Activated T-helper 17 cell treated with anti-CD3 and anti-CD28 coated beads, Interleukin-2, amount 50 U/mL, for 72 hours (primary cell): ENCODE measurements around the gene MYO9A. TPM values are rescaled to one million over a fixed set of nuclear protein-coding genes. Genes with fewer than 3 reads are reported as not detected.
A peak's percentile ranks its signal among the peaks of the same experiment; 100 is the strongest.

Source experiments
- ATAC-seq: fragments of 150-1000 bp; cut with Tn5 transposase; replicated peaks from 2 replicates; pipeline ENCODE4 v1.10.0; 2021; ENCODE audit warnings: mild to moderate bottlenecking, moderate library complexity
- H3K27ac Mint-ChIP-seq: one replicate; pipeline ENCODE4 v1.8.0; 2022; ENCODE audit warnings: mixed read lengths
- H3K27me3 Mint-ChIP-seq: one replicate; pipeline ENCODE4 v1.8.0; 2022; ENCODE audit warnings: mixed read lengths
- H3K36me3 Mint-ChIP-seq: one replicate; pipeline ENCODE4 v1.8.0; 2022; ENCODE audit warnings: low read depth, mild to moderate bottlenecking, mixed read lengths
- H3K4me1 Mint-ChIP-seq: one replicate; pipeline ENCODE4 v1.8.0; 2022; ENCODE audit warnings: mixed read lengths
- H3K4me3 Mint-ChIP-seq: one replicate; pipeline ENCODE4 v1.8.0; 2022; ENCODE audit warnings: mild to moderate bottlenecking, mixed read lengths
- H3K9me3 Mint-ChIP-seq: one replicate; pipeline ENCODE4 v1.8.0; 2022; ENCODE audit warnings: mixed read lengths
- total RNA-seq, 2 donors: library from RNA; stranded (reverse); gene quantifications; one replicate each; pipeline ENCODE4 v1.2.3, GENCODE V29; 2022

MYO9A gene, protein sequence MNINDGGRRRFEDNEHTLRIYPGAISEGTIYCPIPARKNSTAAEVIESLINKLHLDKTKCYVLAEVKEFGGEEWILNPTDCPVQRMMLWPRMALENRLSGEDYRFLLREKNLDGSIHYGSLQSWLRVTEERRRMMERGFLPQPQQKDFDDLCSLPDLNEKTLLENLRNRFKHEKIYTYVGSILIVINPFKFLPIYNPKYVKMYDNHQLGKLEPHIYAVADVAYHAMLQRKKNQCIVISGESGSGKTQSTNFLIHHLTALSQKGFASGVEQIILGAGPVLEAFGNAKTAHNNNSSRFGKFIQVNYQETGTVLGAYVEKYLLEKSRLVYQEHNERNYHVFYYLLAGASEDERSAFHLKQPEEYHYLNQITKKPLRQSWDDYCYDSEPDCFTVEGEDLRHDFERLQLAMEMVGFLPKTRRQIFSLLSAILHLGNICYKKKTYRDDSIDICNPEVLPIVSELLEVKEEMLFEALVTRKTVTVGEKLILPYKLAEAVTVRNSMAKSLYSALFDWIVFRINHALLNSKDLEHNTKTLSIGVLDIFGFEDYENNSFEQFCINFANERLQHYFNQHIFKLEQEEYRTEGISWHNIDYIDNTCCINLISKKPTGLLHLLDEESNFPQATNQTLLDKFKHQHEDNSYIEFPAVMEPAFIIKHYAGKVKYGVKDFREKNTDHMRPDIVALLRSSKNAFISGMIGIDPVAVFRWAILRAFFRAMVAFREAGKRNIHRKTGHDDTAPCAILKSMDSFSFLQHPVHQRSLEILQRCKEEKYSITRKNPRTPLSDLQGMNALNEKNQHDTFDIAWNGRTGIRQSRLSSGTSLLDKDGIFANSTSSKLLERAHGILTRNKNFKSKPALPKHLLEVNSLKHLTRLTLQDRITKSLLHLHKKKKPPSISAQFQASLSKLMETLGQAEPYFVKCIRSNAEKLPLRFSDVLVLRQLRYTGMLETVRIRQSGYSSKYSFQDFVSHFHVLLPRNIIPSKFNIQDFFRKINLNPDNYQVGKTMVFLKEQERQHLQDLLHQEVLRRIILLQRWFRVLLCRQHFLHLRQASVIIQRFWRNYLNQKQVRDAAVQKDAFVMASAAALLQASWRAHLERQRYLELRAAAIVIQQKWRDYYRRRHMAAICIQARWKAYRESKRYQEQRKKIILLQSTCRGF (N-terminal part only)
- 10 to 100 TPM; 20.5 to 29.3 TPM for total RNA-seq

DNA sequence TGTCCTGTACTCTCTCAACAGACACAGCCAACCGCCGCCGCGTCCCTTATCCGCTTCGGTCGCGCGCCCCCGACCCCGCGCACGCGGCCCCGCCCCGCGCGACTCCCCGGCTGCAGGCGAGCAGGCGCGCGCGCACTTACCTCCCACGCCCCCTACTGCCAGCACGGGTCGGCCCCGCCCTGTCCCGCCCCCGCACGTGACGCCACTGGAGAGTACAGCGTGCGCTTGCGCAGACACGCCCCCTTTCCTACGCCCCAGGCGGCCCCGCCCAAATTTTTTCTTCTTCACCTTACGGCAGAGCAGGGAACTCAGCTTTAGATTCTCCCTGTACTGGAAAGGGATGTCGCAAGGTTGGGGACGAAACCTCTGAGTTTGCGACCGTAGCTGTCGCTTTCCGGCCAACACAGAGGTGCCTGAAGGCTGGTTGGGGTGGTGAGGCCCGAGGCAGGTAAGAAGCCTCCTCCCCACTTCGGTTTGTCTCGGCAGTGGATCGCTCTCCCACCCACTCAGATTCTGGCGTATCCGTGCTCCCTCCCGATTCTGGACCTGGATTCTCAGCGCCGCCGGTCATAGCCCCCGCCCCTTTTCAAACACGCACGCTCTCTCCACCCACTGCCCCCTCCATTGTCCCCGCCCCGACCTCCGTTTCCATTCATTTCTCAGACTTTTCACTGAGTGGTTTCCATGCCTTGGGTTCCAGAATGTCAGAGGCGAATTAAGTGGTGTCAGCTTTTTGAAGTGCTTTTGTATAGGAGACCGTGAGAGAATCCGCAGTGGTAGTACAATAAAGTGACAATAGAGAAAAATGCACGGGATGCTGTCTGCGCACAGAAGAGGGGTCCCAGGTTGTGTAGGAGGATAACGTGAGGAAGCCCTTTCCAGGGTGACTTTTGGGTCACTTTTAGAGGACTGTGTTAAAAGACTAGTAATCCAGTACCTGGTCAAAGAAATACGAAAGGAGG is at the start of gene MYO9A, which contains the start of gene SENP8:
Gene MYO9A (minus strand): TSS at position 134 of the 962 bp plus-strand sequence. CDS start 71,587 bp downstream, outside the sequence.
Gene SENP8 (plus strand): TSS at position 387 of the 962 bp plus-strand sequence. CDS start 21,221 bp downstream, outside the sequence.
- Mint-ChIP-seq H3K27me3 (no peaks in the 10 kb centered on the region), H3K36me3 (peaks cover 4% of the 10 kb centered on the region), H3K4me3 (peak within 1 kb of the TSS; percentile 99), H3K4me1 (peaks cover 25% of the 10 kb centered on the region), H3K9me3 (no peaks in the 10 kb centered on the region), H3K27ac (peak within 1 kb of the TSS; percentile 98)
- ATAC-seq, result peak; percentile 74

DNA sequence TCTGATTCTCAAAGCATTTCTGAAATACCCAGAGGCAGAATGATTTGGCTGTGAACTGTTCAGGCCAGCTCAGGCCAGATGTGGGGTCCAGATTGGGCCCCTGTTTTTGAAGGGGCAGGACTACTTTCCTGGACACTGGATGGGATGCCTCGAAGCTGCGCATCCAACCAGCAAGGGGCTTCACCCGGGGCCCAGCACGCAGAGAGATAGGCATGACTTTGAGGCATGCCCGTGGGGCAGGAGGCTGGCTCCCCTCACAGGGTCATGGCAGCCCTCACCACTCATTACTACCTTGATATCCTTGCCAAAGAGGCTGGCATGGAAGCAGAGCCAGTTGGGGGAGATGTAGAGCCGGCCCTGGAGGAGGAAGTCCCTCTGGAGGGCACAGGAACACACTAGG is 49.5 kb upstream of the MYO9A start:
- Mint-ChIP-seq H3K27me3 (no peaks in the 10 kb centered on the region), H3K27ac (no peak overlapping the region), H3K4me3 (no peak overlapping the region), H3K9me3 (no peaks in the 10 kb centered on the region), H3K4me1 (no peaks in the 10 kb centered on the region), H3K36me3 (no peaks in the 10 kb centered on the region)
- no peak for ATAC-seq

DNA sequence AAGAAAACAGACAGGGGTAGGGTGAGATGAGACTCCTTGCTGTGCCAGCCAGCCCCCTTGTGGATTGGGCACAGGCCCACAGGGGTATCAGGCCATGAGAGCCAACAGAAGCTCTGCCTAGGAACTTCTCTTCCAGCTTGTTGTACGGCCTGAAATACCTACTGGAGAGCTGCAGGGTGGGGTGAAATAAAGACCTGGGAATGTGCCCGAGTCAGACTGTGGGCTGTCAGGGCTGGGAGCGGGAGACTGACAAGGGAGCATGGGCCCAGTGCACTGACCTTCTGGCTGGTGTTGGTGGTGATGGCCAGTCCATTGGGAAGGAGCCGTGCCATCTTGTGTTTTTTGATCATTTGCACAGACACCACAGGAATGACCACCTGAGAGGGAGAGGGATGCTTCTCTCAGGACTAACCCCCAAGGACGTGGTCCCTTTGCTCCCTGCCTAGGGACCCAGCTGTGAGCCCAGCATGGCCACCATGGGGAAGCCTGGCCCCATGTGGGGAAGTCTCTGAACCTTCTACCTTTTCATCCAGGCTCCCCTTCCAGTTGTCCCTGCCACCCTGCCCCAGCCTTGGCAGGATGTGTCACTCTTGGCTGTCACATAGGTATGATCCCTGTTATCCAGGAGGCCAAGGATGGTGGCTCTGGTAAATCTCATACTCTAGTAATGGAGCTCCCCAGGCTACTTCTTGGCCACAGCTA is 48.9 kb upstream of the MYO9A start:
- Mint-ChIP-seq H3K36me3 (no peaks in the 10 kb centered on the region), H3K27me3 (no peaks in the 10 kb centered on the region), H3K27ac (no peak overlapping the region), H3K9me3 (no peaks in the 10 kb centered on the region), H3K4me1 (no peaks in the 10 kb centered on the region), H3K4me3 (no peak overlapping the region)
- ATAC-seq, result no peak

DNA sequence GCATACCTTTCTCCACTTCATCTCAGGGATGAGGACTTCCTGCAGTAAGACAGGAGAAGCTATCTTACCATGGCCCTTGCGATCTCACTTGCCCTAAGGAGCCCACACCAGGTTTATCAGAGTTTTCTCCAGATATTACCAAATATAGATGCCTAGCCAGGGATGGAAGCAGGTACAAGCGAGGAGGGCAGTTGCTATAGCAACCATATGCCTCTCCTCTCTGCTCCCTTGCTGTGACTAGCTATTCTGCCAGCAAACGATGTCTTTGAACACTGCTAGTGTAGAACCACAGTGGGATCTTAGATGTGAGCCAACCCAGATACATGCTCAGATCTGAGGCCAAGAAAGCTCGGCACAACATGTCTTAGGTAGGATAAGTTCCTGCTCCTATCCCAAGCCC is 45.8 kb upstream of the MYO9A start:
- Mint-ChIP-seq H3K4me1 (no peaks in the 10 kb centered on the region), H3K27ac (no peak overlapping the region), H3K36me3 (no peaks in the 10 kb centered on the region), H3K27me3 (no peaks in the 10 kb centered on the region), H3K9me3 (no peaks in the 10 kb centered on the region), H3K4me3 (no peak overlapping the region)
- ATAC-seq, result no peak

DNA sequence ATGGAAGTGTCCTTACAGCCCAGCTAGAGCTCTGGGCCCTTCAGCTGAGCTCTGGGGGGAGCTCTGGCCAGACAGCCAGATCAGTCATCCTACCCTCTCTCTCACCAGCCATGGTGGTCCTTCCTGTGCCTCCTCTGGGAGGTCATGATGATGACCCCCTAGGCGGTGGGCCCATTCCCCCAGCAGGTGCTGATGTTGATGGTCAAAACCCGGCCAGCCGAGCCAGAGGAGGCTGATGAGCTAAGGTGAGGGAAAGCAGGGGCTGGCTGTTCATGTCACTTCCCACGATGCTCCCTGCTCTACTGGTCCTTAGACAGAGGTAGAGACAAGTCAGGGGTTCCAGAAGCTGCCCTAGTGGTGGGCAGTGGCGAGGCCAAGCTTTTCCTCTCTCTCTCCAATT is 44.6 kb upstream of the MYO9A start:
- Mint-ChIP-seq H3K27me3 (no peaks in the 10 kb centered on the region), H3K27ac (no peak overlapping the region), H3K36me3 (no peaks in the 10 kb centered on the region), H3K9me3 (no peaks in the 10 kb centered on the region), H3K4me1 (no peaks in the 10 kb centered on the region), H3K4me3 (no peak overlapping the region)
- ATAC-seq, result no peak

DNA sequence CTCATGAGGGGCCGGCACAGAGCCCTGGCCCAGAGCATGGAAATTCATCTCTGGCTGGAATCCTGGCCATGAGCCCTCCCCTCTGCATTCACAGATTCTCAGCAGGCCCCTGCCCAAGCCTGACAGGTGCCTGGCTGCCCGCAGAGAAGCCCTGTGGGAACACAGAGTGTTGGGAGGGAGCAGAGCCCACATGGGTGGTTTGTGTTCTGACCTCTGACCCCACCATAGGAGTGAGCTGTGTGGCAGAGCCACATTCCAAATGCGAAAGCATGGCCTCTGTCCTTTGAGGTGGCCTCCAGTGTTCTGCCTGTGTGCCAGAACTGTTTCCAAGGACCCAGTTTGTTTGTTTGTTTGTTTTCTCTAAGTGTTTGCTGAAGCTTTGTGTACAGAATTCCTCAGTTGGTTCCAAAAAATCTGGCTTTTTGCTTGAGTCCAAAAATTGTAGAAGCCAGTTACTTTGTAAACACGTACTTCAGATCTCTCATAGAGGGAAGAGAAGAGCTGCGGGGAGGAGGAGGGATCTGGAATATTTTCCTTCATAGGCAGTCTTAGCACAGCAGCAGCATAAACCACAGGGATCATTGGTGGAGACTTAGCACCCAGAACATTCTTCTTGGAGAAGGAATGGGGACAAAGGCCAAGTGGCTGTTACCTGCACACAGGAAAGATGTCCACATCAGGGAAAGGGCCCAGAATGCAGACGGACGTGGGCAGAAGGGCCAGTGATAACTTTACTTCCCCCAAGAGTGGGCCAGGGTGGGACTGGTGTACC is 43.6 kb upstream of the MYO9A start:
- Mint-ChIP-seq H3K4me1 (no peaks in the 10 kb centered on the region), H3K27ac (no peak overlapping the region), H3K27me3 (no peaks in the 10 kb centered on the region), H3K9me3 (no peaks in the 10 kb centered on the region), H3K36me3 (no peaks in the 10 kb centered on the region), H3K4me3 (no peak overlapping the region)
- no peak for ATAC-seq

DNA sequence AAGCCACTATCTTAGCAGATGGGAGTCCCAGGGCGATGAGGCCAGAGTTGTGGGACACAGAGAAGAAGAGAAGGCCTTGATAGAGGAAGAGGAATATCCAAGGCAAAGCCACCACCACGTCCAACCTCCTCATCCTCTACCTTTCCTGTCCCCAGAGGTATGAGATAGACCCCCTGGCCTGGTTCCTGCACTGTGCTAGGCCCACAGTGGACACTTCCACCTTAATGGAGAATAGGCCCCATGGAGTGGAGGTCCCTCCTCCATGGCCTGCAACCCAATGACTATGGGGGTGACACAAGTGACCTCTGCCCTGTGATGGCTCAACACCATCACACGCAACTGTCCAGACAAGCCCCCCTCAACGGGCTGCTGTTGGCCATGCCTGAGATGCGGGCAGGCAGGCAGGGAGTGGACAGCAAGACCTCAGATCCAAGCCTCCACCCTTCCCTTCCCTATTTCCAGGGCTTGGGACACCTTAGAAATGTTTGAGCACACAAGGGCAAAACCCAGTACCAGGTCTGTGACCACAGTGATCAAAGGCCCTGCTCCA is 42.8 kb upstream of the MYO9A start:
- H3K27me3 Mint-ChIP-seq, result no peaks in the 10 kb centered on the region
- no peaks in the 10 kb centered on the region for H3K36me3 Mint-ChIP-seq

DNA sequence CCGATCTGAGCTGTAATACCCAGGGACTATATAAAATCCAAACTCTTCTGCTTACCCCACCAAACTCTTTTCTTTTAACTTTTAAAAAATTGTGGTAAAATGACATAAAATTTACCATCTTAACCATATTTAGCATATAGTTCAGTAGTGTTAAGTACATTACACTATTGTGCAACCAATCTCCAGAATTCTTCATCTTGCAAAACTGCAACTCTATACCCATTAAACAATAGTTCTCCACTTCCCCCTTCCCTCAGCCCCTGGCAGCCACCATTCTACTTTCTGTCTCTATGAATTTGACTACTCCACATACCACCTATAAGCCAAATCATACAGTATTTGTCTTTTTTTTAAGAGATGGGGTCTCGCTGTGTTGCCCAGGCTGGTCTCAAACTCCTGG is 39.0 kb upstream of the MYO9A start:
- Mint-ChIP-seq H3K9me3 (no peaks in the 10 kb centered on the region), H3K27ac (no peak overlapping the region), H3K36me3 (no peaks in the 10 kb centered on the region), H3K4me1 (peaks cover 5% of the 10 kb centered on the region), H3K27me3 (no peaks in the 10 kb centered on the region), H3K4me3 (no peak overlapping the region)
- ATAC-seq, result no peak

More for the DNA sequence above, 42.8 kb upstream of the MYO9A start:
- H3K27ac Mint-ChIP-seq, result no peak overlapping the region
- ATAC-seq, result no peak
- H3K4me3 Mint-ChIP-seq, result no peak overlapping the region
- no peaks in the 10 kb centered on the region for H3K9me3 Mint-ChIP-seq
- peaks cover 2% of the 10 kb centered on the region for H3K4me1 Mint-ChIP-seq

DNA sequence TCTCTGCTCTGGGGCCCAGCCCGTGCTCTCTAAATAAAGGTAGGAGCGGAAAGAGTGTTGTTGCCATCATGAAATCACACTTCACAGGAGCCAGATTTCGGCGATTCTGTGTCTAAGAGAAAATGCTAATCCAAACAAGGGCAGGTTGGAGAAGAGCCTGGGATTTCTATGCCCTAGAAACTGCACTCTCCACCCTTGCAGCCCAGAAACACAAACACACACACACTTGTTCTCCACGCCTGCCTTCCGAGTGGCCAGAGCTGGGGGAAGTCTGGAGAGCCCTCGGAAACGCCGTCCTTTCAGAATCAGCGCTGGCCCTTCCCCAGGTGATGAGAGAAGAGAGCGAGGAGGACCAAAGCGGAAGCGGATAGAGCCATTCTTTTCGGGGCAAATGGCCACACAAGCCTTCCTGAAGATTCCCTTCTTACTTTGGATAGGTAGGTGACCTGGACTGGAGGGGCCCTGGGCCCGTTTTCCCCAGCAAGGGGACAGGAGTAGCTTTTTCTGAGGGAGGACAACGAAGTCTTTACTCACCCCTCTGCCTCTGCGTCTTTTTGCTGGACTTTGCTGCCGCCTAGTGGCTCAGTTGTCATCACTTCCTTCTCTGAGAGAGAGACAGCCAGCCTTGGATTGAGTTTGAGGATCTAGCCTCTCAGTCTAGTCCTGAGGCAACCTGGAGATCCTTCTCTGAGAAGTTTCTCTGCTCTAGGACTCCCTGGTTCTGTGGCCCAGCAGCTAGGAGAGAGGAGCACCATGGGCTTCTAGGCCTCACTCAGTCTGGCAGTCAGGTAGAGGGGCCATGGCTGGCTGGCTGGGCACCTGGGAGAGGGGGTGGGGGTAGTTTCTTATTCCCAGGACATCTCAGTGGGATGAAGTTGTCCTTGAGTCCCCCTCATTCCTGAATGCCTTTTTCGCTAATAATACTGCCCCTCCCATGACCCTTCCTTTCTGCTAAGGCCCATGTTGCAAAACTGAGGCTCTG is 38.0 kb upstream of the MYO9A start:
- H3K4me3 Mint-ChIP-seq, result peak overlapping the region; percentile 83
- peak; percentile 96 for ATAC-seq
- no peaks in the 10 kb centered on the region for H3K27me3 Mint-ChIP-seq
- peak overlapping the region; percentile 77 for H3K27ac Mint-ChIP-seq
- H3K36me3 Mint-ChIP-seq, result no peaks in the 10 kb centered on the region
- H3K4me1 Mint-ChIP-seq, result peaks cover 5% of the 10 kb centered on the region
- H3K9me3 Mint-ChIP-seq, result no peaks in the 10 kb centered on the region

DNA sequence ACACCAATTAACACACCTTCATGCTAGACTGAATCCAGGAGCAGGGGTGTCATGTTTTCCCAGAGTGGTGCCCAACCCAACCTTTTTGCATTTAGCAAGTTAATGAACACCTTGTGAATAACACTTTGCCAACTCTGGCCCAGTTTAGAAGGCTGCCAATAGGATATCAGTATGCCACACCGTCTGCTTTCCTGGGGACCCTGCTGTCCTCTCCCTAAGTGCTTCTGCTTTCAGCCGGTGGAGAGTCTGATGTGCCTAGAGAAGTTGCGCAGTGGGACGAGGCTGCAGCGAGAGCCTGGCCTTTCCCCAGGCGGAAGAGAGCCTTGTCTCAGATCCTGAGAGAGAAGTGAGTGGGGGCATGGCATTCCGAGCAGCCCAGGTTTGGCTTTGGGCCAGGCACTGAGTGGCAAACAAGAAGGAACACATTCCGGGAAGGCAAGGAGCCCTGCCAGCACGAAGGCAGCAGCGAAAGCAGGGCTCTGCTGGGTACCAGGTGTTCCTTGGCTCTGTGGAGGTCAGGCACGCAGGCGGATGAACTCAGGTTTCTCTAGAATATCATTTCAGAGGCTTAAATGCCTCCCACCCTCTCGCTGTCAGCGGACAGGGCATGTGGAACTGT is 37.2 kb upstream of the MYO9A start:
- peaks cover 3% of the 10 kb centered on the region for H3K27me3 Mint-ChIP-seq
- peaks cover 5% of the 10 kb centered on the region for H3K4me1 Mint-ChIP-seq
- ATAC-seq, result no peak
- H3K36me3 Mint-ChIP-seq, result no peaks in the 10 kb centered on the region
- H3K4me3 Mint-ChIP-seq, result peak overlapping the region; percentile 83
- no peaks in the 10 kb centered on the region for H3K9me3 Mint-ChIP-seq
- peak overlapping the region; percentile 77 for H3K27ac Mint-ChIP-seq

DNA sequence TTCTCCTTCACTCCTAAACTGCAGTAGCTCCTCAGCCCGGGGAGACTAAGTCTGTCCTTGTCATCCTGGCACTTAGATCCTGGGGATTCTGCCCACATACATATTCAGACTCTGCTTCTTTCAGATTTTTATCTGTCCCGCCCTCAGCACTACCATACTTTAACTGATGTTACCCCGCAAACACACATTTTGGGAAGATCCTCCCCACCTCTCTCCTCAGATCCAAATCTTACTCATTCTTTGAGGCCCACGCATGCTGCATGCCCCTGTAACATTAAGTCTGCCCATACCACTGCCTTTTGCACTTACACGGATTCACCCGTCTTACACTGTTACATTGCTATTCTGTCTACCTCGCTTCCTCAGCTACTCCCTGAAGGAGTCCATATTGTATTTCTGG is 36.4 kb upstream of the MYO9A start:
- Mint-ChIP-seq H3K4me3 (no peak overlapping the region), H3K27me3 (peaks cover 3% of the 10 kb centered on the region), H3K27ac (no peak overlapping the region), H3K36me3 (no peaks in the 10 kb centered on the region), H3K9me3 (no peaks in the 10 kb centered on the region), H3K4me1 (peaks cover 5% of the 10 kb centered on the region)
- ATAC-seq, result no peak
